Stomach (tissue), 9 donors: ENCODE measurements around the gene TMTC2. TPM values are rescaled to one million over a fixed set of nuclear protein-coding genes. Genes with fewer than 3 reads are reported as not detected.

Experiments used
- DNase-seq, 2 donors: peaks; one replicate each; pipeline versions ENCODE4 v3.0.0 to v3.0.0-alpha.2; 2013 to 2019
- H3K27ac ChIP-seq, 5 donors: fragments of 200-600 bp in 4 of 5; sonication (generic) in 4 of 5; one replicate each; pipeline ENCODE4 v1.5.1; 2013 to 2019; ENCODE audit warnings: mild to moderate bottlenecking in 1 of 5, moderate library complexity in 1 of 5
- H3K27me3 ChIP-seq, 3 donors: fragments of 200-600 bp; sonication (generic); one replicate each; pipeline ENCODE4 v1.5.1; 2017 to 2019; ENCODE audit warnings: mixed run types in 1 of 3
- H3K36me3 ChIP-seq, 4 donors: fragments of 200-600 bp; sonication (generic); 1 replicate in 3 of 4; 2 replicates in 1 of 4; pipeline ENCODE4 v1.5.1; 2016 to 2019
- H3K4me1 ChIP-seq, 4 donors: fragments of 200-600 bp; sonication (generic); one replicate each; pipeline ENCODE4 v1.5.1; 2016 to 2019
- H3K4me3 ChIP-seq, 4 donors: fragments of 200-600 bp; sonication (generic) in 3 of 4; one replicate each; pipeline ENCODE4 v1.5.1; 2016 to 2019; ENCODE audit warnings: mild to moderate bottlenecking in 1 of 4
- H3K9me3 ChIP-seq, 4 donors: fragments of 200-600 bp; sonication (generic); one replicate each; pipeline ENCODE4 v1.5.1; 2016 to 2019
- CTCF ChIP-seq, 7 experiments: fragments of 450-650 bp in 4 of 7; fragments of 200-600 bp in 3 of 7; sonication (generic) in 3 of 7; IDR thresholded peaks; one replicate each; pipeline ENCODE4 v1.5.1; 2016 to 2019; ENCODE audit warnings: antibody characterized with exemption in 7 of 7, control low read depth in 2 of 7, mild to moderate bottlenecking in 1 of 7
- EP300 ChIP-seq: sonication (generic); formaldehyde crosslinking; IDR thresholded peaks from one replicate; pipeline ENCODE4 v1.6.1; 2017; ENCODE audit warnings: antibody characterized with exemption
- POLR2A ChIP-seq, 4 donors: fragments of 450-650 bp; IDR thresholded peaks; one replicate each; pipeline ENCODE4 v1.6.1; 2016; ENCODE audit warnings: antibody characterized with exemption in 4 of 4, control low read depth in 2 of 4, mild to moderate bottlenecking in 1 of 4, moderate library complexity in 1 of 4
- POLR2AphosphoS5 ChIP-seq, 3 donors: sonication (generic); formaldehyde crosslinking; IDR thresholded peaks; one replicate each; pipeline ENCODE4 v1.6.1; 2016; ENCODE audit warnings: antibody characterized with exemption in 3 of 3
- WGBS, 5 donors: extraction: QIAGEN DNeasy Blood & Tissue Kit in 3 of 5; methylation state at CpG; one replicate each; pipeline versions ENCODE4 v1.1.5 to v1.1.7; 2013 to 2018; 5-methylcytosine and 5-hydroxymethylcytosine counted together
- intact Hi-C: fragments of 100-400 bp; cut with DNase I; formaldehyde crosslinking; loops from one replicate; pipeline ENCODE4 v1.15.1; 2023; ENCODE audit warnings: low total_unique reads
- polyA plus RNA-seq, 3 donors: library from polyadenylated mRNA; stranded (reverse); fragments of 200-250 nt; gene quantifications; one replicate each; pipeline ENCODE4 v1.2.3, GENCODE V29; 2013
- total RNA-seq, 5 donors: library from RNA; depleted of rRNA; stranded (reverse); fragments of >200 nt; gene quantifications; one replicate each; pipeline versions ENCODE4 v1.1.0 to v1.2.3, GENCODE V29; 2014 to 2016
- donor health status: healthy with polysubstance abuse.
- donor health status: Bipolar disorder and iron deficiency.
- donor health status: healthy.

Gene TMTC2
- total and polyA plus RNA-seq, 8 donors: 6.1 to 60.0 (median 27.5) TPM

- Histone ChIP-seq H3K27me3 (no peaks in the 10 kb centered on the region), H3K36me3 (peaks cover 8 to 16% (median 11%) of the 10 kb centered on the region in 4 donors), H3K4me3 (no peak overlapping the region), H3K4me1 (peaks cover 0 to 17% (median 6%) of the 10 kb centered on the region in 4 donors), H3K27ac (no peak overlapping the region), H3K9me3 (no peaks in the 10 kb centered on the region)
- intact Hi-C loops: no loop called here
- no peak for TF ChIP-seq EP300
- no peak for TF ChIP-seq POLR2A (IDR thresholded peaks at IDR 0.05)
- TF ChIP-seq POLR2AphosphoS5 (IDR thresholded peaks at IDR 0.05): no peak
- TF ChIP-seq CTCF (IDR thresholded peaks at IDR 0.05): no peak
- 94 to 98% (median 96%) methylated on average over 2 of the region's 2 CpGs for WGBS, 5 donors
- DNase-seq: no peak
Observed at GRCh38 chr12:82695531-82695930, 8.8 kb downstream of the TMTC2 start.

- no peak for DNase-seq
- Histone ChIP-seq H3K27ac (no peak overlapping the region), H3K27me3 (no peaks in the 10 kb centered on the region), H3K36me3 (peaks cover 8 to 16% (median 11%) of the 10 kb centered on the region in 4 donors), H3K4me1 (peaks cover 0 to 7% (median 2%) of the 10 kb centered on the region in 4 donors), H3K4me3 (no peak overlapping the region), H3K9me3 (no peaks in the 10 kb centered on the region)
- TF ChIP-seq POLR2A (IDR thresholded peaks at IDR 0.05) (no peak), POLR2AphosphoS5 (IDR thresholded peaks at IDR 0.05) (no peak), CTCF (IDR thresholded peaks at IDR 0.05) (no peak), EP300 (no peak)
- intact Hi-C loops: no loop called here
Observed at GRCh38 chr12:82696543-82696942, 9.8 kb downstream of the TMTC2 start.

GRCh38 chr12:82698708-82699564, 12.2 kb downstream of the TMTC2 start:
- DNase-seq: no peak
- H3K36me3 ChIP-seq: peaks cover 0 to under 1% (median 0%) of the 10 kb centered on the region in 4 donors
- no peak overlapping the region for H3K27ac ChIP-seq
- H3K9me3 ChIP-seq: no peaks in the 10 kb centered on the region
- intact Hi-C loops: no loop called here
- no peaks in the 10 kb centered on the region for H3K27me3 ChIP-seq
- 89 to 94% (median 91%) methylated on average over 12 of the region's 12 CpGs for WGBS, 5 donors
- peaks cover 0 to 13% (median 8%) of the 10 kb centered on the region in 4 donors for H3K4me1 ChIP-seq
- no peak overlapping the region for H3K4me3 ChIP-seq
- TF ChIP-seq POLR2AphosphoS5 (IDR thresholded peaks at IDR 0.05) (no peak), CTCF (IDR thresholded peaks at IDR 0.05) (no peak), EP300 (no peak), POLR2A (IDR thresholded peaks at IDR 0.05) (no peak)

GRCh38 chr12:82705774-82706173, 19.1 kb downstream of the TMTC2 start:
- intact Hi-C loops: no loop called here
- no peak overlapping the region for H3K27ac ChIP-seq
- WGBS, 5 donors: 93 to 98% (median 94%) methylated on average over 3 of the region's 3 CpGs
- no peaks in the 10 kb centered on the region for H3K27me3 ChIP-seq
- H3K4me1 ChIP-seq: peaks cover 0 to 42% (median 17%) of the 10 kb centered on the region in 4 donors
- no peak overlapping the region for H3K4me3 ChIP-seq
- H3K36me3 ChIP-seq: no peaks in the 10 kb centered on the region
- no peak for TF ChIP-seq POLR2A (IDR thresholded peaks at IDR 0.05)
- TF ChIP-seq POLR2AphosphoS5 (IDR thresholded peaks at IDR 0.05): no peak
- TF ChIP-seq CTCF (IDR thresholded peaks at IDR 0.05): no peak
- no peak for TF ChIP-seq EP300
- no peak for DNase-seq
- H3K9me3 ChIP-seq: no peaks in the 10 kb centered on the region
